ENCODE measurements around the gene SAXO1. TPM values are rescaled to one million over a fixed set of nuclear protein-coding genes. Genes with fewer than 3 reads are reported as not detected.

The SAXO1 gene
- total and polyA plus RNA-seq, 2 experiments from 2014 or later = 0.04 TPM; not detected in 1

GRCh38 chr9:18980189-18980588, 52.8 kb downstream of the SAXO1 start:
- TF ChIP-seq EZH2phosphoT487 (IDR thresholded peaks at IDR 0.05; ENCODE audit: low read depth, severe bottlenecking, unreplicated experiment) (no peak), CTCF (IDR thresholded peaks at IDR 0.05; ENCODE audit: poor library complexity) (no peak), EZH2 (IDR thresholded peaks at IDR 0.05; ENCODE audit: borderline replicate concordance) (no peak)
- Histone ChIP-seq H3K9me3 (ENCODE audit: low read depth) (no peaks in the 10 kb centered on the region), H3K4me2 (no peak overlapping the region), H4K20me1 (ENCODE audit: insufficient read depth, poor library complexity, severe bottlenecking) (no peaks in the 10 kb centered on the region), H3K4me3 (no peak overlapping the region), H2AFZ (no peak overlapping the region), H3K79me2 (no peaks in the 10 kb centered on the region), H3K27ac (no peak overlapping the region), H3K36me3 (replicated peaks; ENCODE audit: insufficient read depth, low read depth) (no peaks in the 10 kb centered on the region), H3K9me2 (replicated peaks; ENCODE audit: insufficient read depth) (no peaks in the 10 kb centered on the region), H3K27me3 (no peaks in the 10 kb centered on the region), H3K4me1 (ENCODE audit: insufficient read depth) (peaks cover 19% of the 10 kb centered on the region)
- 88% methylated on average over 1 of the region's 1 CpG for WGBS (ENCODE audit: low lambda C conversion rate, missing lambda C conversion rate)
- no peak for DNase-seq (ENCODE audit: low spot score)

- 80% methylated on average over 2 of the region's 2 CpGs for WGBS (ENCODE audit: low lambda C conversion rate, missing lambda C conversion rate)
- DNase-seq (ENCODE audit: low spot score) = peak; percentile 27
- TF ChIP-seq EZH2phosphoT487 (IDR thresholded peaks at IDR 0.05; ENCODE audit: low read depth, severe bottlenecking, unreplicated experiment) (no peak), EZH2 (IDR thresholded peaks at IDR 0.05; ENCODE audit: borderline replicate concordance) (no peak), CTCF (IDR thresholded peaks at IDR 0.05; ENCODE audit: poor library complexity) (no peak)
- no peaks in the 10 kb centered on the region for H3K9me3 ChIP-seq (ENCODE audit: low read depth)
- no peaks in the 10 kb centered on the region for H3K36me3 ChIP-seq (replicated peaks; ENCODE audit: insufficient read depth, low read depth)
- no peak overlapping the region for H3K27ac ChIP-seq
- H4K20me1 ChIP-seq (ENCODE audit: insufficient read depth, poor library complexity, severe bottlenecking) = no peaks in the 10 kb centered on the region
- peaks cover 19% of the 10 kb centered on the region for H3K4me1 ChIP-seq (ENCODE audit: insufficient read depth)
- H3K4me2 ChIP-seq = no peak overlapping the region
- H3K79me2 ChIP-seq = no peaks in the 10 kb centered on the region
- H3K4me3 ChIP-seq = no peak overlapping the region
- no peaks in the 10 kb centered on the region for H3K9me2 ChIP-seq (replicated peaks; ENCODE audit: insufficient read depth)
- no peak overlapping the region for H2AFZ ChIP-seq
- H3K27me3 ChIP-seq = no peaks in the 10 kb centered on the region
Observed at GRCh38 chr9:18979367-18979766, 53.6 kb downstream of the SAXO1 start.

- Histone ChIP-seq H3K4me2 (no peak overlapping the region), H3K27me3 (no peaks in the 10 kb centered on the region), H3K79me2 (no peaks in the 10 kb centered on the region), H3K27ac (no peak overlapping the region), H2AFZ (no peak overlapping the region), H3K9me2 (replicated peaks; ENCODE audit: insufficient read depth) (no peaks in the 10 kb centered on the region), H3K4me1 (ENCODE audit: insufficient read depth) (peaks cover 19% of the 10 kb centered on the region), H3K36me3 (replicated peaks; ENCODE audit: insufficient read depth, low read depth) (no peaks in the 10 kb centered on the region), H3K4me3 (no peak overlapping the region), H4K20me1 (ENCODE audit: insufficient read depth, poor library complexity, severe bottlenecking) (no peaks in the 10 kb centered on the region), H3K9me3 (ENCODE audit: low read depth) (no peaks in the 10 kb centered on the region)
- TF ChIP-seq EZH2 (IDR thresholded peaks at IDR 0.05; ENCODE audit: borderline replicate concordance) (no peak), CTCF (IDR thresholded peaks at IDR 0.05; ENCODE audit: poor library complexity) (no peak), EZH2phosphoT487 (IDR thresholded peaks at IDR 0.05; ENCODE audit: low read depth, severe bottlenecking, unreplicated experiment) (no peak)
- WGBS (ENCODE audit: low lambda C conversion rate, missing lambda C conversion rate) = 90% methylated on average over 2 of the region's 2 CpGs
- no peak for DNase-seq (ENCODE audit: low spot score)
Observed at GRCh38 chr9:18978188-18978587, 54.8 kb downstream of the SAXO1 start.
